HG02678 (cell line): ENCODE data around the gene NME9.
A peak's percentile ranks its signal among the peaks of the same experiment; 100 is the strongest.
"Not testable (repeated sequence)": the region's sequence is repeated elsewhere in the genome, so short reads cannot be mapped to it uniquely, and the experiment has no call there.

ENCODE experiments used
- ATAC-seq: cut with Tn5 transposase; IDR thresholded peaks from one replicate; pipeline ENCODE4 v1.9.1; 2021; ENCODE audit warnings: mild to moderate bottlenecking, moderate library complexity; ENCODE audit not compliant: unreplicated experiment

The NME9 gene, protein sequence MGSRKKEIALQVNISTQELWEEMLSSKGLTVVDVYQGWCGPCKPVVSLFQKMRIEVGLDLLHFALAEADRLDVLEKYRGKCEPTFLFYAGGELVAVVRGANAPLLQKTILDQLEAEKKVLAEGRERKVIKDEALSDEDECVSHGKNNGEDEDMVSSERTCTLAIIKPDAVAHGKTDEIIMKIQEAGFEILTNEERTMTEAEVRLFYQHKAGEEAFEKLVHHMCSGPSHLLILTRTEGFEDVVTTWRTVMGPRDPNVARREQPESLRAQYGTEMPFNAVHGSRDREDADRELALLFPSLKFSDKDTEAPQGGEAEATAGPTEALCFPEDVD

GRCh38 chr3:138329127-138329983, at the start of gene NME9:
Gene NME9, minus strand, starts transcription at chr3:138329851. Its CDS starts 516 bp downstream, at chr3:138329335.
- ATAC-seq = peak; percentile 77

GRCh38 chr3:138378990-138379389, 49.3 kb upstream of the NME9 start:
- ATAC-seq = no peak

GRCh38 chr3:138378331-138378730, 48.7 kb upstream of the NME9 start:
- ATAC-seq = no peak

GRCh38 chr3:138377804-138378203, 48.2 kb upstream of the NME9 start:
- no peak for ATAC-seq

DNA sequence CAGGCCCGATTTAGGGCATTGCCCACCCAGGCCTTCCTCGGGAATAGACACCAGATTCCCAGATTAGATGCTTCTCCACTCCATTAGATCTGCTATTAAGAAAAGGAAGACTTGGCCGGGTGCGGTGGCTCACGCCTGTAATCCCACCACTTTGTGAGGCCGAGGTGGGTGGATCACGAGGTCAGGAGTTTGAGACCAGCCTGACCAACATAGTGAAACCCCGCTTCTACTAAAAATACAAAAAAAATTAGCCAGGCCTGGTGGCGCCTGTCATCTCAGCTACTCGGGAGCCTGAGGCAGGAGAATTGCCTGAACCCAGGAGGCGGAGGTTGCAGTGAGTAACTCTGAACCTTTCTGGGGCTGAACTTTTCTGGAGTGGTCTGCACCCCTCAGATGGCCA, 47.6 kb upstream of the NME9 start:
- ATAC-seq = not testable (repeated sequence)

DNA sequence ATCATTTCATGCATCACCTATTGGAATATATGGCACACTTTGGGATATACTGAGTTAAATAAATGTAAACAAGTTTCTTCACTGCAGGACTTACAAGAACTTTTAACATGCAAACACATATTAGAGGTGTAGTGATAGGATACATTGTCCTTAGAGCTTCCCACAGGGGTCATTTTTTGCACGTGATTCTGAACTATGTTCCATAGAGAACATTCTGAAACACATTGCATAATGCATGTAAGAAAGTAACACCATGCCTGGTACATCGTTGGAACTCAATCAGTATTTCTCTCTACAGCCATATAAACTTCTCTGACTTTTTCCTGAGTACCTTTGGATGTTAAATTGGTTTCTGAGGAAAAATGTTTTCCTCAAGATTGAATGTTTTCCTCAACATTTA, 47.0 kb upstream of the NME9 start:
- ATAC-seq = no peak

DNA sequence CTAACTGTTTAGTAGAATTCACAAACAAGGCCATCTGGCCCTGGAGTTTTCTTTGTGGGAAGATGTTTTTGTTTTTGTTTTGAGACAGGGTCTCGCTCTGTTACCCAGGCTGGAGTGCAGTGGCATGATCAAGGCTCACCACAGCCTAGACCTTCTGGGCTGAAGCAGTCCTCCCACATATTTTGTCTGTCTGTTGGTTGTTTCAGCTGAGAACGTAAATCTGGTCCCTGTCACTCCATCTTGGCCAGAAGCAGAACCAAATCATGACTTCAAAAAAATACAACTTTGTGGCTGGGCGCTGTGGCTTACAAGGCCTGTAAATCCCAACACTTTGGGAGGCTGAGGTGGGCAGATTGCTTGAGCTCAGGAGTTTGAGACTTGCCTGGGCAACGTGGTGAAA, 45.8 kb upstream of the NME9 start:
- ATAC-seq = no peak

GRCh38 chr3:138374573-138375134, 45.0 kb upstream of the NME9 start:
- ATAC-seq = no peak

DNA sequence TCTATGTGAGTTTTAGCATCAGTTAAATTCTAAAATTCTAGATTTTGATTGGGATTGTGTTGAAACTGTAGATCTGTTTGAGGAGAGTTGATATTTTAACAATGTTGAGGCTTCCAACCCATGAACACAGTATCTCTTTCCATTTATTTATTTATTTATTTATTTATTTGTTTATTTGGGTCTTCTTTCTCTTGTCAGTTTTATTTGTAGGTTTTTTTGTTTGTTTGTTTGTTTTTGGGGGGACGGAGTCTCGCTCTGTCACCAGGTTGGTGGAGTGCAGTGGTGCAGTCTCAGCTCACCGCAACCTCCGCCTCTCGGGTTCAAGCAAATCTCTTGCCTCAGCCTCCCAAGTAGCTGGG, 44.1 kb upstream of the NME9 start:
- no peak for ATAC-seq

GRCh38 chr3:138373087-138373735, 43.6 kb upstream of the NME9 start:
- no peak for ATAC-seq

DNA sequence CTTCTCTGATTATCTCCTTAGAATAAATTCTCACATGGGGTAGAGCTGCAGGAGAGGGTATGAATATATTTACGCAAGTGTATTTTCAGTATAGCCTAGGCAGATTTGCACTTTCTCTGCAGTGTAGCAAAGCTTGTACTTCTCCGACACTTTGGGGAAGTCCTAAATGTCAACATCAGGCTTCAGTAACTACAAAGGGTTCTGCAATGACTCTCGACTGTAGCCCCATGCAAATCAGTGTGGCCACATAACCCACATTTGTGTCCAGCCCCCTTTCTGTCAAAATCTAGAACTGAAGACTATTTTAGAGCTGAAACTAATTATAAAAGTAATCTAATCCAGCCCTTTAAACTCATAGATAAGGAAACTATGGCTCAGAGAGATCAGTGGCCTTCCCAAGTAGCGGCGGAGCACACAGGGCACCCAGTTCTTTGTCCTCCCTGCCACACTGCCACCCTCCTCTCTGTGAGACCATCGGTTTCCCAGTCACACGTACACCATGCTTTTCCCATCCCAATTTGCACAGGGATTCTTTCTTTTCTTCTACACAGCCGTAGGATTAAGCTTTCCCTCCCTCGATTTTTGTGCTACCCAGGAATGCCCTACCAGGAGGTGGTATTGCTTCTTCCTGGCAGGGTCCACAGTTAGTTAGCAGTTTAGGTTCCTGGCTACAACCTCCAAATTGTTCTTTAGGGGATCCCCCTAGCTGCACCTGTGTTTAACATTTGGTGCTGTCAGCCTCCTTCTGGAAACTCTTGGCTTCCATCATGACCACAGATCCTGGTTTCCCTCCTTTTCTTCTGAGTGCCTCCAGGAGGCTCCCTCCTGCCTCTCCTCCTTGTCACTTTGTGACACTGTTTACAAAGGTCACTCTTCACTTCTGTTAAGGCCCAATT, 41.7 kb upstream of the NME9 start:
- ATAC-seq = peak; percentile 100

DNA sequence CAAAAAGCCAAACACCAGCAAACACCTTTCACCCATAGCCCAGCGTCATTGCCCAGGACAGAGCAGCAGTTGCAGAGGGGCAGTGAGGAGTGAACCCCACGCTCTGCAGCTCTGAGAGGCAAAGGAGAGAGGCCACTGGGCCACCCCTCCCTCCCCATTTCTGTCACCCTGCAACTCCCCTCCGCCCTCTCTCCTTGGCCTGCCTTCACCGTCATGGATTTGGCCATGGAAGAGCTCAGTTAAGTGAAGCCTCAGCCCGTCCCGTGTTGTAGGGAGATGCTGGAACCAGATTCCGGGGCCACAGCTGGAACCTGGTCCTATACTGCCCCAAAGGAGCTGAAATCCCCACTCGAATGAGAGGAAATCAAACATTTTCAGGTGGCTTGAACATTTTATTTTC, 40.7 kb upstream of the NME9 start:
- no peak for ATAC-seq

GRCh38 chr3:138369151-138369900, 39.7 kb upstream of the NME9 start:
- no peak for ATAC-seq

DNA sequence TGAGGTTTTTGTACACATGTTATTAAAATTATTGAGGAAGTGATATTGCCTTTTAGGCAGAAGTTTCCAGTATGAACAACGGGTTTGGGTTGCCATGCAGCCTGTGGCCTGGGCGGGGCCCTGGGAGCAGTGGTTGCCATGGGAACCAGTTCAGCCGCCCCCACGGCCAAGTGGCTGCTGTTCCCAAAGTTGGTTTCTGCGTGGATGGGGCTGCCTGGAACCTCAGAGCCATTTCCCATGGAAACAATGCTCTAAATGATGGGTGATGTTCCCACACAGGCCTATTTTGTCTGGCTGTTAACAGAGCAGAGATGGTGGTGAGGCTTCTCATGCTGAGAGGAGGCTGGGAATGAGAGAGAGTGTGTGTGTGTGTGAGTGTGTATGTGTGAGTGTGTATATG, 38.3 kb upstream of the NME9 start:
- no peak for ATAC-seq

DNA sequence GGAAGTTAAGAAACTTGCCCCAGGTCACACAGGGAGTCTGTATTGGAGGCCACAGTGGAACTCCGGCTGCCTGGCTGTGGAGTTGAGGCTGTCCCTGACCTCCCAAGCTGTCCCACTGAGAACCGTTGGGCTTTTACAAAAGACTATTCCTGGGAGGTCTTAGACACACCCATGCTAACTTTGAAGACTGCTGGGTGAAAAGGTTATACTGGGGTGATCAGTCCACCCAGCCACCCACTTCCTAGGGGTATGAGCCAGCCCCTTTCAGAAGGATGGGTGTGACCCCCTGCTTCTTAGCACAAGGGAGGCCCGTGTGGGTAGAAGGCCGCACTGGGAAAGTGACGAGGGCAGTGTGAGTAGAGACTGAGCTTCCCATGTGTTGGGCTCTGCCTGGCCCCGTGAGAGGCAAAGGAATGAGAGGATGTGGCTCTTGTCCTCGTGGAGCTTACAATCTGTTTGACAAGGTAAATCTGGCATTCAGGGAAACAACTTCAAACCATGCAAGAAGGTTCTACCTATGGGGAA, 37.7 kb upstream of the NME9 start:
- no peak for ATAC-seq

- no peak for ATAC-seq
Measured at GRCh38 chr3:138366006-138366759, 36.5 kb upstream of the NME9 start.

DNA sequence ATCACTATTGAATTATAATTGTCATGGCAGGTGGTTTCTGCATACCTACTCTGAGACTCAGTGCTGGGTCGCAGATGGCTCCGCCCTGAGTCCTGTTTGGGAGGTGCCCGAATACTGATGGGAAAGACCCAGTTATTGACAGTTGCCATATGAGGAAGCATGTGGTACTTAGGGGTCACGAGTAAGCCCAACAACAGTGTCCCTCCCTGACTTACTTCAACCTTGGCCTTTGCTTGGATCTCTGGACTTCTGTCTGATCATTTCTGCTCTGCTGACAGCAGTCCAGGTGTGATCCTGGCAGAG, 35.6 kb upstream of the NME9 start:
- no peak for ATAC-seq

DNA sequence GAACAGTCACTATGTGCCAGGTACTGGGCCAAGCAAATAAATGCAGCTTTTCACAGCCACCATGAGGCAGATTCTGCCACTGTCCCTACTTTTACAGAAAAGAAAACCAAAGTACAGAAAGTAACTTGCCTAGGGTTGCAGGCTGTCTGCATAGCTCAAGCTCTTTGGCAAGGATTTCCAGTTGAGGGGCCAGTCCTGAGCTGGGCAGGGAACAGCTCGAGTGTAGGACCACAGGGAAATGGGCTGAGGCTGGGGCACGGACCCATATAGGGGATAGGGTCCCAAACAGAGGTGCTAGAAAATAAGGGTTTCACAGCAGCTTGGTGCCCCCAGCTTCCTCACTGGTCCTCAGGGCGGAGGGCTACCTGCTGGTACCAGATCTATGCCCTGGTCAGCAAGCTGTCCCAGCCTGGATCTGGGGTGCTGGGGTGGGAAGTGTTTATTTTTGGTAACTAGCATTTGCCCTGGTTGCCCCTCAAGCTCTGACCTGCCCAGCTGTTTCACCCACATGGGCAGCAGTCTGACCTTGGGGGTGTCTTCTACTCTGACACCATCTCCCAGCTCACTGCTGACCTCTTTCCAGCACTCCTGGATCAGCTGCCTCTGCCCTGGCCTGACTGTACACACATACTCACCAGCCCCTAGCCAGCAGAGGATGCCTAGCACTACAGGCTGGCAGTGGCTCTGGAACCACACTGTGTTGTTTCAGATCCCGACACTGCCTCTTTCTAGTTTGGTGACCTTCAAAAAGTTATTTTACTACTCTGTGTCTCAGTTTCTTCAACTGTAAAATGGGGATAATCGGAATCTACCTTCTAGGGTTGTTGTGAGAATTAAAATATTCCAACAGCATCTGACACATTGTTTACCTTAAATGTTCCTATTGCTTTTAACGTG, 35.0 kb upstream of the NME9 start:
- no peak for ATAC-seq
